Thoracic aorta (tissue), 2 donors: ENCODE measurements around the gene PCNT. TPM values are rescaled to one million over a fixed set of nuclear protein-coding genes. Genes with fewer than 3 reads are reported as not detected.

ENCODE experiments used
- ATAC-seq: fragments of 150-250 bp; one replicate; pipeline ENCODE4 v1.8.0; 2017; ENCODE audit warnings: low read depth; ENCODE audit not compliant: insufficient number of reproducible peaks, low FRiP score
- DNase-seq: peaks from one replicate; pipeline ENCODE4 v3.0.0-alpha.2; 2020; ENCODE audit warnings: low spot score
- H3K27ac ChIP-seq, 2 donors: fragments of 200-600 bp; sonication (generic); 1 replicate in 1 of 2; 2 replicates in 1 of 2; pipeline ENCODE4 v1.5.1; 2016; ENCODE audit warnings: mild to moderate bottlenecking in 2 of 2, moderate library complexity in 2 of 2
- H3K27me3 ChIP-seq: fragments of 200-600 bp; sonication (generic); replicated peaks from 2 replicates; pipeline ENCODE4 v1.6.0; 2016; ENCODE audit warnings: mild to moderate bottlenecking; ENCODE audit not compliant: insufficient read depth
- H3K36me3 ChIP-seq: fragments of 200-600 bp; sonication (generic); one replicate; pipeline ENCODE4 v1.5.1; 2016
- H3K4me1 ChIP-seq, 2 donors: fragments of 200-600 bp; sonication (generic); 1 replicate in 1 of 2; 2 replicates in 1 of 2; pipeline versions ENCODE4 v1.5.1 to v1.6.0; 2016; ENCODE audit warnings: low read depth in 2 of 2, mild to moderate bottlenecking in 1 of 2; ENCODE audit not compliant: control insufficient read depth in 1 of 2
- H3K4me3 ChIP-seq: fragments of 200-600 bp; sonication (generic); 2 replicates; pipeline ENCODE4 v1.5.1; 2016; ENCODE audit warnings: mild to moderate bottlenecking
- H3K9me3 ChIP-seq: fragments of 200-600 bp; sonication (generic); 2 replicates; pipeline ENCODE4 v1.5.1; 2016
- total RNA-seq, 2 donors: library from RNA; depleted of rRNA; stranded (reverse); fragments of >200 nt; gene quantifications; one replicate each; pipeline versions ENCODE4 v1.1.0 to v1.2.3, GENCODE V29; 2016
- TF ChIP-seq, protein P1 (sequence below): fragments of 200-600 bp; sonication (generic); IDR thresholded peaks from one replicate; pipeline ENCODE4 v1.5.1; 2019; ENCODE audit warnings: antibody characterized with exemption

PCNT gene
- total RNA-seq, 2 donors from 2014 or later = 46.8 to 51.4 TPM

DNA sequence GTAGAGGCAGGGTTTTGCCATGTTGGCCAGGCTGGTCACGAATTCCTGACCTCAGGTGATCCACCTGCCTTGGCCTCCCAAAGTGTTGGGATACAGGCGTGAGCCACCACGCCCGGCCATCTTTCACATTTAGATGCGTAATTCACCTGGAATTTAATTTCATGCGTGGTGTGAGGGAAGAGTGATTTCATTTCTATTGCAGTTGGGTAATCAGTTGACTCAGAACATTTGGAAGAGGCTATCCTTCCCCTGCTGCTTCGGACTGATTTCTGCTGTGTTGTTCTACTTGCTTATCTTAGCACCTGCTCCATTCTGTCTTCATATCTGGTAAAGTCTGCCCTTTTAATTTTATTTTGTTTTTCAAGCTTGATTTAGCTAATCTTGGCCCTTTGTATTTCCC is 153.8 kb downstream of the PCNT start:
- no peaks in the 10 kb centered on the region for H3K27me3 ChIP-seq
- no peak overlapping the region for H3K27ac ChIP-seq
- no peaks in the 10 kb centered on the region for H3K4me1 ChIP-seq
- no peak for DNase-seq
- H3K36me3 ChIP-seq = no peaks in the 10 kb centered on the region
- no peaks in the 10 kb centered on the region for H3K9me3 ChIP-seq
- ATAC-seq = no peak
- TF ChIP-seq, protein P1, sequence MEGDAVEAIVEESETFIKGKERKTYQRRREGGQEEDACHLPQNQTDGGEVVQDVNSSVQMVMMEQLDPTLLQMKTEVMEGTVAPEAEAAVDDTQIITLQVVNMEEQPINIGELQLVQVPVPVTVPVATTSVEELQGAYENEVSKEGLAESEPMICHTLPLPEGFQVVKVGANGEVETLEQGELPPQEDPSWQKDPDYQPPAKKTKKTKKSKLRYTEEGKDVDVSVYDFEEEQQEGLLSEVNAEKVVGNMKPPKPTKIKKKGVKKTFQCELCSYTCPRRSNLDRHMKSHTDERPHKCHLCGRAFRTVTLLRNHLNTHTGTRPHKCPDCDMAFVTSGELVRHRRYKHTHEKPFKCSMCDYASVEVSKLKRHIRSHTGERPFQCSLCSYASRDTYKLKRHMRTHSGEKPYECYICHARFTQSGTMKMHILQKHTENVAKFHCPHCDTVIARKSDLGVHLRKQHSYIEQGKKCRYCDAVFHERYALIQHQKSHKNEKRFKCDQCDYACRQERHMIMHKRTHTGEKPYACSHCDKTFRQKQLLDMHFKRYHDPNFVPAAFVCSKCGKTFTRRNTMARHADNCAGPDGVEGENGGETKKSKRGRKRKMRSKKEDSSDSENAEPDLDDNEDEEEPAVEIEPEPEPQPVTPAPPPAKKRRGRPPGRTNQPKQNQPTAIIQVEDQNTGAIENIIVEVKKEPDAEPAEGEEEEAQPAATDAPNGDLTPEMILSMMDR = no peak
- no peak overlapping the region for H3K4me3 ChIP-seq

DNA sequence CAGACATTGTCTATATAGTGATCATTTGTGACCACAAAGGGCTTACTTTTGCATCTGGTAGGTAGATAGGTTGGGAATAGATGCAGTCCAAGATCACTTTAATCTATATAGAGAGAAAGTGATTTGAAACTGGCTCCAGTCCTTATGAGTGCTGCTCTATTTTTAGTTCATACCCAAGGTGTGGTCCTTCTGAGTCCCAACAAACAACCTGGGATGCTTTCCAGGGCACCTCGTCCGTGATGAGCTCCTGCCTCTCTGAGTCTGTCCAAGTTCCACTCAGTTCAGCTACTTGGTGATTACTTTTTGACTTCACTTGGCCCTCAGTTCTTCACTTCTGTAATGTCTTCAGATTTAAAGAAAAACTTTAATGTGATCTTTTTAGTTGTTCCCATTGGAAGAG is 155.0 kb downstream of the PCNT start:
- DNase-seq (no peak), ATAC-seq (no peak)
- Histone ChIP-seq H3K4me3 (no peak overlapping the region), H3K4me1 (no peaks in the 10 kb centered on the region), H3K36me3 (no peaks in the 10 kb centered on the region), H3K9me3 (no peaks in the 10 kb centered on the region), H3K27me3 (no peaks in the 10 kb centered on the region), H3K27ac (no peak overlapping the region)
- TF ChIP-seq, protein P1 = no peak

DNA sequence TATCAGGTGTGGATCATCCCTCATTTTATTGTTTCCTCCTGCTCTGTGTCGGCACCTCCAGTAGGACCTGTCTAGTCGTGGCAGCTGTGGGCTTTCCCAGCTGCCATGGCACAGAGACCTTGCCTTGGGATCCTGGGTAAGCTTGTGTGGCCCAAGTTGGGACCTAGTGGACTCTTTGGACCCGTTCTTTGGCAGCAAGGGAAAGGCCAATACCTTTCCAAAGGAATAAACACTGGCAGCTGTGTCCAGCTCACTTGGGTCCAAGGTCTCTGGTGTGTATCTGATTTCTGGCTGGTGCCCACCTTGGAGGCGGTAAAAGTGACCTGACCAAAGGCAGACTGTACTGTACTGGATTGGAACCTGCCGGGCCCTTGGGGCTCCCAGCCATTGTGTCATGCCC is 156.5 kb downstream of the PCNT start:
- no peak for ATAC-seq
- H3K27ac ChIP-seq = no peak overlapping the region
- no peaks in the 10 kb centered on the region for H3K4me1 ChIP-seq
- H3K36me3 ChIP-seq = no peaks in the 10 kb centered on the region
- H3K9me3 ChIP-seq = no peaks in the 10 kb centered on the region
- no peak for DNase-seq
- H3K4me3 ChIP-seq = no peak overlapping the region
- TF ChIP-seq, protein P1 = no peak
- no peaks in the 10 kb centered on the region for H3K27me3 ChIP-seq

DNA sequence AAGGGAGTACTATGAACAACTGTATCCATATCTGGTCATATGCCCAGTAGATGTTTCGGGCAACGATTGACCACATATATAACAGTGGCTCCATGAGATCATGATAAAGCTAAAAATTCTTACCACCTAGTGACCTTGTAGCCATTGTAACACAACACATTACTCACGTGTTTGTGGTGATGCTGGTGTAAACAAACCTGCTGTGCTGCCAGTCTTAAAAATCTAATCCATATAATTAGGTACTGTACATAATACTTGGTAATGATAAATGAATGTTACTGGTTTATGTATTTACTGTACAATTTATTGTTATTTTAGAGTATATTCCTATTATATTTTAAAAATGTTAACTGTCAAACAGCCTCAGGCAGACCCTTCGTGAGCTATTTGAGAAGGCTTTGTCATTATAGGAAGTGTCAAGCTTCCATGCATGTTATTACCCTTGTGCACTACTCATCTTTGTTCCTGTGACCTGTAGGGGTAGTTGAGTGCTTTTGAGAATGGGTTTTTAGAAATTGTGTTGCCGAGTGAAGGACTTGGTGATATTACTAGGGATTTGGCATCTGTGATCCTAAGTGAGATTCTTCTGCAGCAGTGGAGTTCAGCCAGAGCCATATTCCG is 158.4 kb downstream of the PCNT start:
- Histone ChIP-seq H3K4me3 (no peak overlapping the region), H3K4me1 (no peaks in the 10 kb centered on the region), H3K9me3 (no peaks in the 10 kb centered on the region), H3K27me3 (no peaks in the 10 kb centered on the region), H3K27ac (no peak overlapping the region), H3K36me3 (no peaks in the 10 kb centered on the region)
- ATAC-seq (no peak), DNase-seq (no peak)
- TF ChIP-seq, protein P1 = no peak

DNA sequence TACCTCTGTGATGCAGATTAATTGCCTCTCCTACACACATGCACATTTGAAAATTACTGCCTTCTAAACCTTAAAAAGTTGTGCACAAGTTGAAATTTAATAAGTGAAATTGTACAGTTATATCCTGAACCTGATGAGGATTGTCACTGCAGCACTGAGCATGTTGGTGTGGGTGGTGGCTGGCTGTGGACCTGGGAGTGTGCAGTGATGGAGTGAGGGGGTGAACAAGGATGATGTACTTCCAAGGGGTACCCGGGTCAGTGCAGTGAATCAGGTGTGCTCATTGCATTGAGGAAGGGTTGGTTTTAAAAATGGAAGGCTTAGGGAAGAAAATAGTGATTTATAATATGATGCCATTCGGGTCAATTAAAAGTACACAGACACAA is 158.9 kb downstream of the PCNT start:
- Histone ChIP-seq H3K4me1 (no peaks in the 10 kb centered on the region), H3K36me3 (no peaks in the 10 kb centered on the region), H3K27ac (no peak overlapping the region), H3K27me3 (no peaks in the 10 kb centered on the region), H3K9me3 (no peaks in the 10 kb centered on the region), H3K4me3 (no peak overlapping the region)
- DNase-seq = no peak
- TF ChIP-seq, protein P1 = no peak
- no peak for ATAC-seq
